H9 (cell line): ENCODE data around the gene POU2AF3. TPM values are rescaled to one million over a fixed set of nuclear protein-coding genes. Genes with fewer than 3 reads are reported as not detected.

Experiments used
- DNase-seq: peaks from one replicate; pipeline ENCODE4 v3.0.0-alpha.2; 2017
- H2AFZ ChIP-seq: one replicate; pipeline ENCODE4 v1.6.1; 2013; ENCODE audit warnings: mild to moderate bottlenecking, low read length, control low read depth, moderate library complexity
- H2AK5ac ChIP-seq: 2 replicates; pipeline ENCODE4 v1.6.1; 2013; ENCODE audit warnings: low read length, control low read depth, mixed read lengths; ENCODE audit not compliant: insufficient read length
- H2BK120ac ChIP-seq: one replicate; pipeline ENCODE4 v1.6.1; 2013; ENCODE audit warnings: low read depth, mild to moderate bottlenecking, low read length, control low read depth, inconsistent platforms; ENCODE audit not compliant: poor library complexity, severe bottlenecking
- H2BK12ac ChIP-seq: 2 replicates; pipeline ENCODE4 v1.6.1; 2013; ENCODE audit warnings: low read length, control low read depth, mixed read lengths, low read depth; ENCODE audit not compliant: insufficient read length
- H2BK15ac ChIP-seq: 2 replicates; pipeline ENCODE4 v1.6.1; 2013; ENCODE audit warnings: low read depth, low read length, control low read depth
- H2BK20ac ChIP-seq: one replicate; pipeline ENCODE4 v1.6.1; 2013; ENCODE audit warnings: low read depth, mild to moderate bottlenecking, low read length, control low read depth, inconsistent platforms; ENCODE audit not compliant: poor library complexity, severe bottlenecking
- H2BK5ac ChIP-seq: 2 replicates; pipeline ENCODE4 v1.6.1; 2013; ENCODE audit warnings: low read length, control low read depth, mixed read lengths; ENCODE audit not compliant: insufficient read length
- H3K14ac ChIP-seq: 2 replicates; pipeline ENCODE4 v1.6.1; 2013; ENCODE audit warnings: low read length, control low read depth; ENCODE audit not compliant: insufficient read depth
- H3K18ac ChIP-seq: 2 replicates; pipeline ENCODE4 v1.6.1; 2013; ENCODE audit warnings: low read depth, mild to moderate bottlenecking, mixed read lengths, low read length, control low read depth; ENCODE audit not compliant: insufficient read length
- H3K23ac ChIP-seq: 2 replicates; pipeline ENCODE4 v1.6.1; 2013; ENCODE audit warnings: low read length, control low read depth, mixed read lengths, low read depth; ENCODE audit not compliant: insufficient read length
- H3K23me2 ChIP-seq: 2 replicates; pipeline ENCODE4 v1.6.1; 2013; ENCODE audit warnings: low read depth, mild to moderate bottlenecking, mixed read lengths, low read length, control low read depth; ENCODE audit not compliant: insufficient read length, poor library complexity, severe bottlenecking
- H3K27ac ChIP-seq: 2 replicates; pipeline ENCODE4 v1.5.1; 2013; ENCODE audit warnings: low read length, control low read depth, mixed read lengths, low read depth; ENCODE audit not compliant: insufficient read length
- H3K27me3 ChIP-seq: 2 replicates; pipeline ENCODE4 v1.6.1; 2013; ENCODE audit warnings: low read length, control low read depth, inconsistent platforms; ENCODE audit not compliant: insufficient read depth
- H3K4ac ChIP-seq: 2 replicates; pipeline ENCODE4 v1.6.1; 2013; ENCODE audit warnings: low read depth, mild to moderate bottlenecking, control low read depth, inconsistent platforms, low read length, moderate library complexity
- H3K4me1 ChIP-seq: 2 replicates; pipeline ENCODE4 v1.6.1; 2013; ENCODE audit warnings: low read length, control low read depth, inconsistent platforms; ENCODE audit not compliant: insufficient read depth
- H3K4me2 ChIP-seq: 2 replicates; pipeline ENCODE4 v1.6.1; 2013; ENCODE audit warnings: low read length, control low read depth, mixed read lengths; ENCODE audit not compliant: insufficient read length, insufficient read depth
- H3K56ac ChIP-seq: 2 replicates; pipeline ENCODE4 v1.6.1; 2013; ENCODE audit warnings: low read depth, mild to moderate bottlenecking, mixed read lengths, low read length, control low read depth; ENCODE audit not compliant: insufficient read length
- H3K79me1 ChIP-seq: 2 replicates; pipeline ENCODE4 v1.6.1; 2013; ENCODE audit warnings: low read depth, mild to moderate bottlenecking, moderate library complexity, low read length, control low read depth, inconsistent platforms; ENCODE audit not compliant: insufficient read depth, poor library complexity, severe bottlenecking
- H3K79me2 ChIP-seq: 2 replicates; pipeline ENCODE4 v1.6.1; 2013; ENCODE audit warnings: low read length, control low read depth, inconsistent platforms; ENCODE audit not compliant: insufficient read depth
- H3K9ac ChIP-seq: 2 replicates; pipeline ENCODE4 v1.6.1; 2013; ENCODE audit warnings: low read length, control low read depth, mixed read lengths; ENCODE audit not compliant: insufficient read length; ENCODE audit errors: extremely low read depth
- H3K9me3 ChIP-seq: one replicate; pipeline ENCODE4 v1.6.1; 2013; ENCODE audit warnings: low read depth, low read length, inconsistent platforms; ENCODE audit not compliant: control insufficient read depth
- H3T11ph ChIP-seq: one replicate; pipeline ENCODE4 v1.6.1; 2013; ENCODE audit warnings: mild to moderate bottlenecking, low read length, control low read depth, inconsistent platforms
- H4K20me1 ChIP-seq: one replicate; pipeline ENCODE4 v1.6.1; 2013; ENCODE audit not compliant: control insufficient read depth, insufficient read length, insufficient read depth
- H4K5ac ChIP-seq: 2 replicates; pipeline ENCODE4 v1.6.1; 2013; ENCODE audit warnings: low read depth, mild to moderate bottlenecking, mixed read lengths, low read length, control low read depth; ENCODE audit not compliant: insufficient read length
- H4K8ac ChIP-seq: replicated peaks from 2 replicates; pipeline ENCODE4 v1.6.1; 2013; ENCODE audit warnings: low read length, control low read depth, mixed read lengths, low read depth; ENCODE audit not compliant: insufficient read length
- H4K91ac ChIP-seq: 2 replicates; pipeline ENCODE4 v1.6.1; 2013; ENCODE audit warnings: low read depth, mild to moderate bottlenecking, moderate library complexity, mixed read lengths, low read length, control low read depth; ENCODE audit not compliant: insufficient read length
- H3K27ac Mint-ChIP-seq, 3 experiments: 2 replicates in 2 of 3; 3 replicates in 1 of 3; pipeline ENCODE4 v1.8.0; 2020 to 2021; ENCODE audit warnings: mixed read lengths in 3 of 3, mild to moderate bottlenecking in 1 of 3, moderate library complexity in 1 of 3
- H3K27me3 Mint-ChIP-seq: 2 replicates; pipeline ENCODE4 v1.8.0; 2021; ENCODE audit warnings: low read depth, mild to moderate bottlenecking, moderate library complexity, mixed read lengths
- H3K36me3 Mint-ChIP-seq, 3 experiments: 2 replicates in 2 of 3; 3 replicates in 1 of 3; pipeline ENCODE4 v1.8.0; 2020 to 2021; ENCODE audit warnings: low read depth in 3 of 3, mixed read lengths in 3 of 3; ENCODE audit not compliant: insufficient read depth in 1 of 3
- H3K4me1 Mint-ChIP-seq, 2 experiments: 2 replicates each; pipeline ENCODE4 v1.8.0; 2020; ENCODE audit warnings: mixed read lengths in 2 of 2
- H3K4me3 Mint-ChIP-seq, 2 experiments: 2 replicates in 1 of 2; 3 replicates in 1 of 2; pipeline ENCODE4 v1.8.0; 2020 to 2021; ENCODE audit warnings: mild to moderate bottlenecking in 2 of 2, mixed read lengths in 2 of 2, moderate library complexity in 1 of 2
- H3K9me3 Mint-ChIP-seq, 2 experiments: 2 replicates in 1 of 2; 3 replicates in 1 of 2; pipeline ENCODE4 v1.8.0; 2020; ENCODE audit warnings: mild to moderate bottlenecking in 2 of 2, mixed read lengths in 2 of 2, moderate library complexity in 1 of 2
- CTCF ChIP-seq: fragments of 200-600 bp; sonication (generic); conservative IDR thresholded peaks from 3 replicates; pipeline ENCODE4 v1.8.0; 2021; ENCODE audit warnings: antibody characterized with exemption, mild to moderate bottlenecking
- WGBS: extraction: QIAGEN DNeasy Blood & Tissue Kit; methylation state at CpG from one replicate; pipeline ENCODE4 v1.1.7; 2013; ENCODE audit warnings: missing lambda C conversion rate, low lambda C conversion rate, mixed read lengths; ENCODE audit not compliant: insufficient read length; ENCODE audit errors: extremely low coverage; 5-methylcytosine and 5-hydroxymethylcytosine counted together
- total RNA-seq: library from RNA; stranded (reverse); gene quantifications from 2 replicates; pipeline ENCODE4 v1.2.1, GENCODE V29; 2021

Gene POU2AF3
- total RNA-seq, 1 experiment from 2014 or later: 0.52 TPM

GRCh38 chr11:111329306-111330204 lies 31.2 kb downstream of the POU2AF3 start:
- Histone ChIP-seq H4K5ac (no peak overlapping the region), H2BK120ac (no peak overlapping the region), H3K4me2 (no peak overlapping the region), H2BK20ac (no peak overlapping the region), H3K9ac (no peak overlapping the region), H2BK5ac (no peak overlapping the region), H4K20me1 (peaks cover 2% of the 10 kb centered on the region), H2AK5ac (no peak overlapping the region), H2AFZ (no peak overlapping the region), H3K14ac (no peak overlapping the region), H3K18ac (no peak overlapping the region), H2BK12ac (no peak overlapping the region), H3K79me1 (no peaks in the 10 kb centered on the region), H3K23me2 (no peaks in the 10 kb centered on the region), H3K27ac (no peak overlapping the region), H3K79me2 (no peaks in the 10 kb centered on the region), H3K27me3 (no peaks in the 10 kb centered on the region), H3K4ac (no peak overlapping the region), H3K9me3 (no peaks in the 10 kb centered on the region), H3K4me1 (no peaks in the 10 kb centered on the region), H2BK15ac (no peak overlapping the region), H4K8ac (no peak overlapping the region), H3T11ph (no peak overlapping the region), H3K56ac (no peak overlapping the region), H3K23ac (no peak overlapping the region), H4K91ac (no peak overlapping the region)
- Mint-ChIP-seq H3K4me1 (peaks cover 0 to 4% of the 10 kb centered on the region in 2 experiments; a peak in 1 of 4 replicates), H3K9me3 (no peaks in the 10 kb centered on the region), H3K27ac (no peak overlapping the region; a peak in 1 of 7 replicates), H3K4me3 (no peak overlapping the region), H3K27me3 (no peaks in the 10 kb centered on the region; the same call in none of the 2 replicates), H3K36me3 (no peaks in the 10 kb centered on the region)
- WGBS: no CpG with 5 or more reads among the region's 7 CpGs
- DNase-seq: no peak
- TF ChIP-seq CTCF: no peak
